Lower leg skin (tissue), 4 donors: ENCODE measurements around the gene EEFSEC. TPM values are rescaled to one million over a fixed set of nuclear protein-coding genes. Genes with fewer than 3 reads are reported as not detected.

Experiments
- DNase-seq, 2 donors: peaks; one replicate each; pipeline ENCODE4 v3.0.0-alpha.2; 2019; ENCODE audit warnings: low spot score in 2 of 2
- H3K4me3 ChIP-seq: fragments of 200-600 bp; sonication (generic); 2 replicates; pipeline ENCODE4 v1.5.1; 2017; ENCODE audit warnings: mild to moderate bottlenecking, low read depth; ENCODE audit not compliant: poor library complexity, severe bottlenecking
- CTCF ChIP-seq, 3 donors: fragments of 450-650 bp; IDR thresholded peaks; one replicate each; pipeline ENCODE4 v1.5.1; 2016; ENCODE audit warnings: antibody characterized with exemption in 3 of 3, mild to moderate bottlenecking in 3 of 3, moderate library complexity in 2 of 3
- POLR2A ChIP-seq, 2 donors: fragments of 450-650 bp; IDR thresholded peaks; one replicate each; pipeline ENCODE4 v1.6.1; 2016 to 2017; ENCODE audit warnings: antibody characterized with exemption in 2 of 2, mild to moderate bottlenecking in 1 of 2, moderate library complexity in 1 of 2
- WGBS, 2 donors: methylation state at CpG; one replicate each; pipeline ENCODE4 v1.1.5; 2018; 5-methylcytosine and 5-hydroxymethylcytosine counted together
- intact Hi-C: fragments of 100-400 bp; cut with DNase I; formaldehyde crosslinking; loops from one replicate; pipeline ENCODE4 v1.15.0; 2023; ENCODE audit warnings: low total_unique reads
- total RNA-seq, 4 donors: library from RNA; depleted of rRNA; stranded (reverse); fragments of >200 nt; gene quantifications; one replicate each; pipeline ENCODE4 v1.1.0, GENCODE V29; 2016

EEFSEC gene
- total RNA-seq, 4 donors from 2014 or later, result 16.3 to 28.6 (median 16.8) TPM

GRCh38 chr3:128397484-128397883 lies 244.2 kb downstream of the EEFSEC start:
- DNase-seq, result no peak
- no peak overlapping the region for H3K4me3 ChIP-seq
- 87 to 98% methylated on average over 4 of the region's 5 CpGs for WGBS, 2 donors
- TF ChIP-seq POLR2A (IDR thresholded peaks at IDR 0.05) (no peak), CTCF (IDR thresholded peaks at IDR 0.05) (no peak)
- intact Hi-C loops, result no loop called here

GRCh38 chr3:128398586-128398985 lies 245.3 kb downstream of the EEFSEC start:
- 88 to 89% methylated on average over 7 to 8 of the region's 8 CpGs for WGBS, 2 donors
- H3K4me3 ChIP-seq, result no peak overlapping the region
- intact Hi-C loops, result no loop called here
- no peak for DNase-seq
- TF ChIP-seq CTCF (IDR thresholded peaks at IDR 0.05) (no peak), POLR2A (IDR thresholded peaks at IDR 0.05) (no peak)

- TF ChIP-seq POLR2A (IDR thresholded peaks at IDR 0.05) (no peak), CTCF (IDR thresholded peaks at IDR 0.05) (no peak)
- WGBS, 2 donors, result 94 to 98% methylated on average over 23 to 24 of the region's 24 CpGs
- intact Hi-C loops, result no loop called here
- no peak overlapping the region for H3K4me3 ChIP-seq
- DNase-seq, result no peak
Measured at GRCh38 chr3:128399221-128399915, 246.1 kb downstream of the EEFSEC start.

- intact Hi-C loops, result no loop called here
- DNase-seq, result no peak
- TF ChIP-seq POLR2A (IDR thresholded peaks at IDR 0.05) (no peak), CTCF (IDR thresholded peaks at IDR 0.05) (no peak)
- H3K4me3 ChIP-seq, result no peak overlapping the region
- WGBS, 2 donors, result 90 to 98% methylated on average over 11 of the region's 11 CpGs
Measured at GRCh38 chr3:128400671-128401070, 247.4 kb downstream of the EEFSEC start.

- H3K4me3 ChIP-seq, result no peak overlapping the region
- WGBS, 2 donors, result 90 to 93% methylated on average over 11 of the region's 11 CpGs
- DNase-seq, result no peak
- intact Hi-C loops, result no loop called here
- TF ChIP-seq CTCF (IDR thresholded peaks at IDR 0.05), result no peak
- no peak for TF ChIP-seq POLR2A (IDR thresholded peaks at IDR 0.05)
Measured at GRCh38 chr3:128402319-128402718, 249.0 kb downstream of the EEFSEC start.

GRCh38 chr3:128402998-128403397 lies 249.7 kb downstream of the EEFSEC start:
- WGBS, 2 donors, result 72 to 84% methylated on average over 6 of the region's 6 CpGs
- no peak overlapping the region for H3K4me3 ChIP-seq
- DNase-seq, result no peak
- intact Hi-C loops, result no loop called here
- TF ChIP-seq POLR2A (IDR thresholded peaks at IDR 0.05) (no peak), CTCF (IDR thresholded peaks at IDR 0.05) (no peak)
